Gastroesophageal sphincter (tissue), 3 donors: ENCODE results near the gene BST1.

ENCODE experiments used
- CTCF ChIP-seq, 4 experiments: fragments of 200-600 bp in 2 of 4; fragments of 450-650 bp in 2 of 4; sonication (generic) in 1 of 4; IDR thresholded peaks; one replicate each; pipeline ENCODE4 v1.5.1; 2017 to 2019; ENCODE audit warnings: antibody characterized with exemption in 4 of 4, mild to moderate bottlenecking in 2 of 4, moderate library complexity in 2 of 4
- POLR2AphosphoS5 ChIP-seq: sonication (generic); formaldehyde crosslinking; IDR thresholded peaks from one replicate; pipeline ENCODE4 v1.6.1; 2017; ENCODE audit warnings: antibody characterized with exemption

- TF ChIP-seq CTCF (IDR thresholded peaks at IDR 0.05) = peak in 3 of 4 experiments; percentile 36 to 59 (median 47)
- TF ChIP-seq POLR2AphosphoS5 = peak; percentile 89
Measured at GRCh38 chr4:15681372-15682241, 21.3 kb upstream of the BST1 start, which contains the start of gene FAM200B.
